ENCODE results near the gene BRD8. TPM values are rescaled to one million over a fixed set of nuclear protein-coding genes. Genes with fewer than 3 reads are reported as not detected.

BRD8 gene
- polyA plus RNA-seq, 1 experiment: 51.7 TPM

DNA sequence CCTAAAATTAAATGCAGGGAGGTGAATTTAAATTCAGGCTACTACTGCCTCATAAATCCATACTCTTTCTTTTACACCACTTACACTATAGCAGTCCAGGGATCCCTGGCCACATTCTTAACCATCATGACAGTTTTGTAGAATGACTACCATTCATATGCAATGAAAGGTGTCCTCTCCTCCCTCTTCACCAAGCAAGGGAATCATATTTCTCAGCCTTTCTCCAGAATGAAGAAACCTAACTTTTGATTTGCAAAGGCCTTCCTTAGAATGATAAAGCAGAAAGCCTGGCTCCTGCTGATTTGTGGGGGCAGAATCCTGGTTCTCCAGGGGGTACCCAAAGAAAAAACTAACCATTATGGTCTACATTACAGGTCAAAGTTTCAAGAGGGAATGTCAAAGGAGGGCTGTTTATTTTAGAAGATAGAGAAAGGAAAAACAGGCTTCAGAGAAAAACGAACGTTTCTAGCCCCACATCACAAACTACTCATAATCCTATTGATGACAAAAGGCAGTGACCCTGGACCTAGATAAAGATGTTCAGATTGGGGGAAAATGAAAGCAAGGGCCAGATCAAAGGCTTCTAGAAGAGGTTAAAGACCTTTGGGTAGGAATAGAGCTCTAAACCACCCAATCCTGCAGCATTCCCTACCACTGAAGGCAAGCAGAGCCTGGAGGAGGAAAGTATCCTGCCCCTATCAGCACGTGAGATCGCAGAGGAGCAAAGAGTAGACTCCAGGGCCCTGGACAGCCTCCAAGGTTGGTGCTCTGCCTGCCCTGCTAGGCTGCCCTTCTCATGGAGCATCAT is 83.1 kb downstream of the BRD8 start:
- Histone ChIP-seq H3K27me3 (ENCODE audit: control insufficient read depth, insufficient read depth, low read length) (peaks cover 10% of the 10 kb centered on the region), H3K4me3 (ENCODE audit: low read depth, low read length) (no peak overlapping the region), H3K36me3 (ENCODE audit: control insufficient read depth, insufficient read depth, low read length) (no peaks in the 10 kb centered on the region)
- DNase-seq (ENCODE audit: low read depth): no peak
- TF ChIP-seq CTCF (IDR thresholded peaks at IDR 0.05; ENCODE audit: insufficient read depth, low read depth, low read length): no peak
- ChIA-PET POLR2A (interaction anchor here (0.7 kb wide), 1 partner anchor 831 kb away, joined by 18 read pairs; no protein-coding TSS in a partner anchor), CTCF (no interaction called here)

GRCh38 chr5:138093036-138093435 is 85.4 kb downstream of the BRD8 start:
- Histone ChIP-seq H3K27me3 (ENCODE audit: control insufficient read depth, insufficient read depth, low read length) (peaks cover 11% of the 10 kb centered on the region), H3K36me3 (ENCODE audit: control insufficient read depth, insufficient read depth, low read length) (no peaks in the 10 kb centered on the region), H3K4me3 (ENCODE audit: low read depth, low read length) (no peak overlapping the region)
- POLR2A ChIA-PET: no interaction called here
- DNase-seq (ENCODE audit: low read depth): no peak
- no peak for TF ChIP-seq CTCF (IDR thresholded peaks at IDR 0.05; ENCODE audit: insufficient read depth, low read depth, low read length)
- CTCF ChIA-PET: interaction anchor here (4.6 kb wide), 1 partner anchor 15 kb away, joined by 25 read pairs; no protein-coding TSS in a partner anchor

DNA sequence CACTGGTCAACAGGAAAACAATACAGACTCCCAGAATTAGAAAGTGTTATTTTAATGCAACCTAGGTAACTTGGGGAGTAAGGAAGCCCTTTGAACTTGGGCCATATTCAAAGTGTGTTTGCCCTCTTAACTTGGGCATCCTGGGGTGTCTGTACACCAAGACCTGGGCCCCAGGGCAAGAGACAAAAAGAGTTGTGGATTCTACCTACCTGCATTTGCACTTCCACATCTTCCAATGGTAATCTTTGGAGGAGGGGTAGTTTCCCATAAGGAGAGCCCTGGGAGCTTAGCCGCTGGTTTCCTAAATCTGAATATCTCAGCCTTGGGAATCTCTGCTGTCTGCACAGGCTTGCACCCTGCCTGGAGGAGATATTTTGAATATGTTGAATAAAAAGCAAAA is 86.1 kb downstream of the BRD8 start:
- no peak for DNase-seq (ENCODE audit: low read depth)
- Histone ChIP-seq H3K4me3 (ENCODE audit: low read depth, low read length) (no peak overlapping the region), H3K27me3 (ENCODE audit: control insufficient read depth, insufficient read depth, low read length) (peaks cover 12% of the 10 kb centered on the region), H3K36me3 (ENCODE audit: control insufficient read depth, insufficient read depth, low read length) (no peaks in the 10 kb centered on the region)
- TF ChIP-seq CTCF (IDR thresholded peaks at IDR 0.05; ENCODE audit: insufficient read depth, low read depth, low read length): no peak
- POLR2A ChIA-PET: no interaction called here
- CTCF ChIA-PET: interaction anchor here (0.7 to 4.6 kb wide), 3 partner anchors 11 to 188 kb away, joined by 3 to 25 read pairs (median 6); no protein-coding TSS in a partner anchor

GRCh38 chr5:138091685-138092084 is 86.7 kb downstream of the BRD8 start:
- CTCF ChIA-PET: interaction anchor here (0.7 to 4.6 kb wide), 6 partner anchors 10 to 188 kb away, joined by 3 to 25 read pairs (median 4); no protein-coding TSS in a partner anchor
- H3K4me3 ChIP-seq (ENCODE audit: low read depth, low read length): no peak overlapping the region
- no peak for TF ChIP-seq CTCF (IDR thresholded peaks at IDR 0.05; ENCODE audit: insufficient read depth, low read depth, low read length)
- H3K36me3 ChIP-seq (ENCODE audit: control insufficient read depth, insufficient read depth, low read length): no peaks in the 10 kb centered on the region
- H3K27me3 ChIP-seq (ENCODE audit: control insufficient read depth, insufficient read depth, low read length): peaks cover 9% of the 10 kb centered on the region; the same call in 1 of the 2 replicates
- DNase-seq (ENCODE audit: low read depth): no peak
- POLR2A ChIA-PET: no interaction called here

Small RNAs within 50 kb of the gene (small RNA-seq; reads per million reads assigned to genes)
- gene RNU6-460P (ENCODE audit: insufficient read length, low read depth, low replicate concordance) (not detected), gene RNU6-888P (ENCODE audit: insufficient read length, low read depth, low replicate concordance) (not detected)

Other genes starting within 250 kb of the BRD8 start
- 12.6 and 22.3 TPM in 2 replicates for gene FAM13B, start 145.6 kb downstream of the BRD8 start, polyA plus RNA-seq (2011; rRNA removed)
- gene WNT8A, start 94.6 kb downstream of the BRD8 start, polyA plus RNA-seq (2011; rRNA removed): not detected in 2 replicates
- gene NME5, start 39.2 kb downstream of the BRD8 start, polyA plus RNA-seq (2011; rRNA removed): 0.31 and 1.3 TPM in 2 replicates
- gene KIF20A, start 482 bp upstream of the BRD8 start, polyA plus RNA-seq (2011; rRNA removed): 49.2 and 54.5 TPM in 2 replicates
- gene CDC23, start 34.7 kb upstream of the BRD8 start, polyA plus RNA-seq (2011; rRNA removed): 20.9 and 38.3 TPM in 2 replicates
- gene GFRA3, start 96.0 kb upstream of the BRD8 start, polyA plus RNA-seq (2011; rRNA removed): not detected in 2 replicates
- gene CDC25C, start 153.2 kb upstream of the BRD8 start, polyA plus RNA-seq (2011; rRNA removed): 7.8 and 8.7 TPM in 2 replicates
- gene FAM53C, start 159.6 kb upstream of the BRD8 start, polyA plus RNA-seq (2011; rRNA removed): 30.1 and 31.3 TPM in 2 replicates
- gene KDM3B, start 174.1 kb upstream of the BRD8 start, polyA plus RNA-seq (2011; rRNA removed): 20.4 and 21.2 TPM in 2 replicates

Data from BJ (cell line).